LHCN-M2 (cell line): Measurements from ENCODE around the gene SUN5. TPM values are rescaled to one million over a fixed set of nuclear protein-coding genes. Genes with fewer than 3 reads are reported as not detected.

Experiments
- total RNA-seq: library from RNA; depleted of rRNA; stranded (reverse); fragments of >200 nt; gene quantifications from 2 replicates; pipeline ENCODE4 v1.2.3, GENCODE V29; 2014; rRNA removed

Gene SUN5
- total RNA-seq, 1 experiment from 2014 or later = not detected

Other genes with a start within 250 kb of the SUN5 start
- 1.2 TPM in 2 replicates for gene DNMT3B, start 242.0 kb downstream of the SUN5 start, total RNA-seq
- gene MAPRE1, start 184.5 kb downstream of the SUN5 start, total RNA-seq = 152 and 158 TPM in 2 replicates
- 0.17 TPM in 1 of 2 replicates, not detected in the other for gene EFCAB8, start 145.5 kb downstream of the SUN5 start, total RNA-seq
- not detected in 2 replicates for gene BPIFB2, start 3.3 kb upstream of the SUN5 start, total RNA-seq
- not detected in 2 replicates for gene BPIFB6, start 27.2 kb upstream of the SUN5 start, total RNA-seq
- gene BPIFB3, start 49.5 kb upstream of the SUN5 start, total RNA-seq = not detected in 2 replicates
- gene BPIFB4, start 75.2 kb upstream of the SUN5 start, total RNA-seq = not detected in 2 replicates
- not detected in 2 replicates for gene BPIFA2, start 163.7 kb upstream of the SUN5 start, total RNA-seq
- not detected in 2 replicates for gene BPIFA3, start 212.9 kb upstream of the SUN5 start, total RNA-seq
- gene BPIFA1, start 231.6 kb upstream of the SUN5 start, total RNA-seq = not detected in 2 replicates